Stomach (tissue), 4 donors: ENCODE data around the gene ALG10B.

Experiments
- EP300 ChIP-seq: sonication (generic); formaldehyde crosslinking; IDR thresholded peaks from one replicate; pipeline ENCODE4 v1.6.1; 2017; ENCODE audit warnings: antibody characterized with exemption
- TF ChIP-seq, protein P1 (sequence below), 7 experiments: fragments of 450-650 bp in 4 of 7; fragments of 200-600 bp in 3 of 7; sonication (generic) in 3 of 7; IDR thresholded peaks; one replicate each; pipeline ENCODE4 v1.5.1; 2016 to 2019; ENCODE audit warnings: antibody characterized with exemption in 7 of 7, control low read depth in 2 of 7, mild to moderate bottlenecking in 1 of 7

DNA sequence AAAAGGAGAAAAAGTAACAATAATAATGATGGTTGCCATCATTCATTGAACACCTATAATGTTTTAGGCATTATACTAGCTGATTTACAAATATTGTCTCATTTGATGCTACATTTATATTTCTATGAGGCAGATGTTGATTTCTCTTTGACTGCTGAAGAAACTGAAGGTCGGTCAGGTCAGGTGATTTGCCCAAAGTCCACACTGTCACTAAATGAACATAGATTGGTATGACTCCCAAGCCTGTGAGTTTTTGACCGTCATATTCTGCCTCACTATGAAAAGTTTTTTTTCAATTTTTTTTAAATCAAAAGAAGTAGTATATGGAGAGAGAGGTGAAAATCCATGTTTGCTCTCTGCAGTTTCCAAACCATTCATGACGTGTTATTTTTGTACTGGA is 10.8 kb downstream of the ALG10B start:
- TF ChIP-seq EP300: no peak
- TF ChIP-seq, protein P1, sequence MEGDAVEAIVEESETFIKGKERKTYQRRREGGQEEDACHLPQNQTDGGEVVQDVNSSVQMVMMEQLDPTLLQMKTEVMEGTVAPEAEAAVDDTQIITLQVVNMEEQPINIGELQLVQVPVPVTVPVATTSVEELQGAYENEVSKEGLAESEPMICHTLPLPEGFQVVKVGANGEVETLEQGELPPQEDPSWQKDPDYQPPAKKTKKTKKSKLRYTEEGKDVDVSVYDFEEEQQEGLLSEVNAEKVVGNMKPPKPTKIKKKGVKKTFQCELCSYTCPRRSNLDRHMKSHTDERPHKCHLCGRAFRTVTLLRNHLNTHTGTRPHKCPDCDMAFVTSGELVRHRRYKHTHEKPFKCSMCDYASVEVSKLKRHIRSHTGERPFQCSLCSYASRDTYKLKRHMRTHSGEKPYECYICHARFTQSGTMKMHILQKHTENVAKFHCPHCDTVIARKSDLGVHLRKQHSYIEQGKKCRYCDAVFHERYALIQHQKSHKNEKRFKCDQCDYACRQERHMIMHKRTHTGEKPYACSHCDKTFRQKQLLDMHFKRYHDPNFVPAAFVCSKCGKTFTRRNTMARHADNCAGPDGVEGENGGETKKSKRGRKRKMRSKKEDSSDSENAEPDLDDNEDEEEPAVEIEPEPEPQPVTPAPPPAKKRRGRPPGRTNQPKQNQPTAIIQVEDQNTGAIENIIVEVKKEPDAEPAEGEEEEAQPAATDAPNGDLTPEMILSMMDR (IDR thresholded peaks at IDR 0.05): no peak
